Adrenal gland (tissue), 5 donors: ENCODE measurements around the gene RYR3.

Experiments
- POLR2A ChIP-seq, 2 donors: fragments of 450-650 bp; IDR thresholded peaks; one replicate each; pipeline ENCODE4 v1.6.1; 2017; ENCODE audit warnings: antibody characterized with exemption in 2 of 2, mild to moderate bottlenecking in 2 of 2, moderate library complexity in 1 of 2
- TF ChIP-seq, protein P1 (sequence below), 6 experiments: fragments of 450-650 bp in 4 of 6; fragments of 200-600 bp in 2 of 6; sonication (generic) in 1 of 6; IDR thresholded peaks; 1 replicate in 5 of 6; 2 replicates in 1 of 6; pipeline versions ENCODE4 v1.5.1 to v1.8.0; 2016 to 2021; ENCODE audit warnings: antibody characterized with exemption in 6 of 6, mild to moderate bottlenecking in 2 of 6, moderate library complexity in 1 of 6
- donor health status: DM: no; HTN: no; CAD: no.

DNA sequence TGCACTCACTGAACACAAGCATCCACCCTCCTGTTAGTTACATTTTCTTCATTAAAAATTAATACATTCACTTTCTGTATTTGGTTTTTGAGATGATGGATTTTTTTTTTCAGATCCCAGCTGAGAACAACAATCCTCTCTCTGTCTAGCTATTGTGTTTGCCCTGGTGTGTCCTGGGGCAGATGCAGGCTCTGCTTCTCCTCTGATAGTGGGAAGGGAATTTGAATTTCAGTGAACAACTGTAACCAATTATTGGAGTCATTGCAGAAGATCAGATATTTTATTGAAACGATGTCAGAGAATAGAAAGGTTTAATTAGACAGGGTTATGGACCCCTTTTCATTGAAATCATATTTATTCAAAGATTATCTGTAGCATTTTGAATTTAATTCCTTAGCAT is 33.1 kb upstream of the RYR3 start:
- TF ChIP-seq, protein P1, sequence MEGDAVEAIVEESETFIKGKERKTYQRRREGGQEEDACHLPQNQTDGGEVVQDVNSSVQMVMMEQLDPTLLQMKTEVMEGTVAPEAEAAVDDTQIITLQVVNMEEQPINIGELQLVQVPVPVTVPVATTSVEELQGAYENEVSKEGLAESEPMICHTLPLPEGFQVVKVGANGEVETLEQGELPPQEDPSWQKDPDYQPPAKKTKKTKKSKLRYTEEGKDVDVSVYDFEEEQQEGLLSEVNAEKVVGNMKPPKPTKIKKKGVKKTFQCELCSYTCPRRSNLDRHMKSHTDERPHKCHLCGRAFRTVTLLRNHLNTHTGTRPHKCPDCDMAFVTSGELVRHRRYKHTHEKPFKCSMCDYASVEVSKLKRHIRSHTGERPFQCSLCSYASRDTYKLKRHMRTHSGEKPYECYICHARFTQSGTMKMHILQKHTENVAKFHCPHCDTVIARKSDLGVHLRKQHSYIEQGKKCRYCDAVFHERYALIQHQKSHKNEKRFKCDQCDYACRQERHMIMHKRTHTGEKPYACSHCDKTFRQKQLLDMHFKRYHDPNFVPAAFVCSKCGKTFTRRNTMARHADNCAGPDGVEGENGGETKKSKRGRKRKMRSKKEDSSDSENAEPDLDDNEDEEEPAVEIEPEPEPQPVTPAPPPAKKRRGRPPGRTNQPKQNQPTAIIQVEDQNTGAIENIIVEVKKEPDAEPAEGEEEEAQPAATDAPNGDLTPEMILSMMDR (IDR thresholded peaks at IDR 0.05) = no peak
- no peak for TF ChIP-seq POLR2A (IDR thresholded peaks at IDR 0.05)
